Activated naive CD8-positive, alpha-beta T cell treated with anti-CD3 and anti-CD28 coated beads, Interleukin-2, amount 50 U/mL, for 24 hours (primary cell): ENCODE measurements around the gene PEMT.
"Not testable (repeated sequence)": the region's sequence is repeated elsewhere in the genome, so short reads cannot be mapped to it uniquely, and the experiment has no call there.

ENCODE experiments used
- ATAC-seq: fragments of 150-1000 bp; cut with Tn5 transposase; one replicate; pipeline ENCODE4 v1.10.0; 2021
- DNase-seq: peaks from one replicate; pipeline ENCODE4 v3.0.0; 2021
- H3K27ac Mint-ChIP-seq: one replicate; pipeline ENCODE4 v1.8.0; 2021; ENCODE audit warnings: mild to moderate bottlenecking, mixed read lengths
- H3K27me3 Mint-ChIP-seq: one replicate; pipeline ENCODE4 v1.8.0; 2021; ENCODE audit warnings: mixed read lengths
- H3K36me3 Mint-ChIP-seq: one replicate; pipeline ENCODE4 v1.8.0; 2021; ENCODE audit warnings: low read depth, mixed read lengths
- H3K4me1 Mint-ChIP-seq: one replicate; pipeline ENCODE4 v1.8.0; 2021; ENCODE audit warnings: mixed read lengths
- H3K4me3 Mint-ChIP-seq: one replicate; pipeline ENCODE4 v1.8.0; 2021; ENCODE audit warnings: mild to moderate bottlenecking, moderate library complexity, mixed read lengths
- H3K9me3 Mint-ChIP-seq: one replicate; pipeline ENCODE4 v1.8.0; 2021; ENCODE audit warnings: mixed read lengths

Gene PEMT

GRCh38 chr17:17466511-17466910 is 125.0 kb downstream of the PEMT start:
- Mint-ChIP-seq H3K9me3 (no peaks in the 10 kb centered on the region), H3K27me3 (peaks cover 2% of the 10 kb centered on the region)

DNA sequence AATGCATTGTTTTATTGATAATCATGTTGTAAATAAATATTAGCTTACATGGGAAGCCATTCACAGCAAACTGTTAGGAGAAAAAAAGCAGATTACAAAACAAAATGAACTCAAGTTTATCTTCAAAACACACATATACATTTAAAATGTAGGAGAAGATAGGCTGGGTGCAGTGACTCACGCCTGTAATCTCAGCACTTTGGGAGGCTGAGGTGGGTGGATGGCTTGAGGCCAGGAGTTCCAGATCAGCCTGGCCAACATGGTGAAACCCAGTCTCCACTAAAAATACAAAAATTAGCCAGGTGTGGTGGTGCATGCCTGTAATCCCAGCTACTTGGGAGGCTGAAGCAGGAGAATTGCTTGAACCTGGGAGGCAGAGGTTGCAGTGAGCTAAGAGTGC is 125.6 kb downstream of the PEMT start:
- H3K27ac Mint-ChIP-seq, H3K27me3 Mint-ChIP-seq, H3K9me3 Mint-ChIP-seq, ATAC-seq, DNase-seq, H3K4me3 Mint-ChIP-seq, H3K36me3 Mint-ChIP-seq, H3K4me1 Mint-ChIP-seq: not testable (repeated sequence)

More at GRCh38 chr17:17466511-17466910, 125.0 kb downstream of the PEMT start:
- no peak for ATAC-seq
- Mint-ChIP-seq H3K27ac (no peak overlapping the region), H3K36me3 (no peaks in the 10 kb centered on the region), H3K4me1 (no peaks in the 10 kb centered on the region), H3K4me3 (no peak overlapping the region)
- DNase-seq = no peak

DNA sequence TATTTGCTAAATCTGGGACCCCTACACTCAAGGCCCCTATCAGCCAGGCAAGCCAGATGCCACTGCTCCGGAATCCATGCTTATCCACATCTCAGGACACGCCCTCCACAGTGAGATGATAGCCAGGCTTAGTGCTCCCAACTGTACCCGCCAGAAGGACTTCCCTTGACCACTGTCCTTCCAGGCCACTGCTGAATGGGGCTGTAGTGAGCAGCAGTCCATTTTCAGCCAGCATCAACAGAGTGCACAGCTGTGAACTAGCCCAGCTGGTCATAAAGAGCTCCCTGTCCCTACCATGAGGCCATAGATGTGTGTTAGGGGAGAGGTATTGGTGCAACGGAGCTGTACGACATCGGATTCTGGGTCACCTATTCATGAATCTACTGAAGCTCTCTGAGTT is 127.7 kb downstream of the PEMT start:
- Mint-ChIP-seq H3K27me3 (peaks cover 2% of the 10 kb centered on the region), H3K36me3 (no peaks in the 10 kb centered on the region), H3K27ac (no peak overlapping the region), H3K9me3 (peaks cover 8% of the 10 kb centered on the region), H3K4me1 (no peaks in the 10 kb centered on the region), H3K4me3 (no peak overlapping the region)
- no peak for ATAC-seq
- DNase-seq = no peak

DNA sequence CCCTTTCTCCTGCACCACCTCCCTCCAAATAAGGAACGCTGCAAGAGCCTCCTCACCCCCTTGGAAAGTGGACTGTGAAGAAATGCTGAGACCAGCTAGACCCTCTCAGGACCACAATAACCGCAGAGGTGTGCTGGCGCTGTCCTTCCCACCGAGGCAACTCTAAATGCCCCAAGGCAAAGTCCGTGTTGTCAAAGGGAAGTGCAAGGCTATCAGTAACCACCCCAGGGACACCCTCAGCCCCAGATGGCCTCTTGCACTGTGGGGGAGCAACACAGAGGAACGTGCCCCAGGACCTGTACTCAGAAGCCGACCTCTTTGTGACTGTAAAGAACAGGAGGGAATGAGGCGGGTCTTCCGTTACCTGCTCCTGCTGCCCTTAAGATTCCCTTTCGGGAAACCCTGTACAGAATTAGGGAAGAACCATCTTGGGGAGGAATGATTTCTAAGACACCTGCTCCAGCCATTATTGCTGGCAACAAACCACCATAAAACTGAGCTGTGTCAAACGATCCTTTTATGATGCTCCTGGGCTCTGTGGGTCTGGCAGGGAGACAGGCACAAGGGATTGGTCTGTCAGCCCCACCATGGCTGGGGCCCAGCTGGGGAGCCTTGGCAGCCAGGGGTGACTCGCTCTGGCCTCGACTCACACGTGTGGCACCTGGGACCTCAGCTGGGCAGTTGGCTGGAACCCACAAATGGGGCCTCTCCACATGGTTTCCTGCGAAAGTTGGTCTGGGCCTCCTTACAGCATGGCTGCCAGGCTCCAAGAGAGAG is 129.3 kb downstream of the PEMT start:
- peaks cover 8% of the 10 kb centered on the region for H3K9me3 Mint-ChIP-seq
- no peak overlapping the region for H3K27ac Mint-ChIP-seq
- peaks cover 2% of the 10 kb centered on the region for H3K27me3 Mint-ChIP-seq
- ATAC-seq = no peak
- no peaks in the 10 kb centered on the region for H3K4me1 Mint-ChIP-seq
- DNase-seq = no peak
- no peak overlapping the region for H3K4me3 Mint-ChIP-seq
- H3K36me3 Mint-ChIP-seq = no peaks in the 10 kb centered on the region

GRCh38 chr17:17460038-17460437 is 131.5 kb downstream of the PEMT start:
- no peak overlapping the region for H3K4me3 Mint-ChIP-seq
- no peak overlapping the region for H3K27ac Mint-ChIP-seq
- DNase-seq (no peak), ATAC-seq (no peak)
- H3K27me3 Mint-ChIP-seq = peaks cover 2% of the 10 kb centered on the region
- peaks cover 8% of the 10 kb centered on the region for H3K9me3 Mint-ChIP-seq
- H3K36me3 Mint-ChIP-seq = no peaks in the 10 kb centered on the region
- no peaks in the 10 kb centered on the region for H3K4me1 Mint-ChIP-seq

DNA sequence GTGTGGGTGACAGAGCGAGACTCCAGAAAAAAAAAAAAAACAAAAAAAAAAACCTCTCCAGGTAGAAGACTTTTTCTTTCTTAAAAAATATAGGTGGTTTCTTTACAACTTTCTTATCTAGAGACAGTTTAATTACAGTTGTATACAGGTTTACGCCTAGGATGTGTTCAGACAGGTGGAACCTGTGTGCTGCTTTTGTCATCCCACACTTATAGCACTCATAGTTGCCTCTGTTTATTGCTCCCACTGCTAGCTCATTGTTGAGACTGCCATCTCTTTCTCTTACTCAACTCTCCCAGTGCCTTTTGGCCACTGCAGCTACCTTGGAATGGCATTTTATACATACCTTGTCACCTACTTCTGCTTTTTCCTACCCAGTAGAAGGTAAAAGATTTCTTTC is 133.8 kb downstream of the PEMT start:
- H3K4me1 Mint-ChIP-seq = no peaks in the 10 kb centered on the region
- no peak for ATAC-seq
- no peaks in the 10 kb centered on the region for H3K27me3 Mint-ChIP-seq
- no peak overlapping the region for H3K4me3 Mint-ChIP-seq
- no peak overlapping the region for H3K27ac Mint-ChIP-seq
- no peaks in the 10 kb centered on the region for H3K36me3 Mint-ChIP-seq
- no peak for DNase-seq
- peaks cover 8% of the 10 kb centered on the region for H3K9me3 Mint-ChIP-seq

GRCh38 chr17:17456251-17456650 is 135.3 kb downstream of the PEMT start:
- Mint-ChIP-seq H3K9me3 (peaks cover 8% of the 10 kb centered on the region), H3K4me3 (no peak overlapping the region)

More at GRCh38 chr17:17456251-17456650, 135.3 kb downstream of the PEMT start:
- Mint-ChIP-seq H3K27ac (no peak overlapping the region), H3K27me3 (no peaks in the 10 kb centered on the region), H3K4me1 (no peaks in the 10 kb centered on the region), H3K36me3 (no peaks in the 10 kb centered on the region)
- DNase-seq (no peak), ATAC-seq (no peak)
